ENCODE measurements around the gene PSENEN. TPM values are rescaled to one million over a fixed set of nuclear protein-coding genes. Genes with fewer than 3 reads are reported as not detected.

The PSENEN gene
- total RNA-seq, 1 experiment from 2014 or later: 70.2 TPM

GRCh38 chr19:35784503-35785338, 39.3 kb downstream of the PSENEN start:
- H3K36me3 Mint-ChIP-seq (ENCODE audit: insufficient read depth, unreplicated experiment): no peaks in the 10 kb centered on the region
- no peak for DNase-seq
- no peaks in the 10 kb centered on the region for H3K27me3 Mint-ChIP-seq (ENCODE audit: insufficient read depth, unreplicated experiment)
- Histone ChIP-seq H3K4me1 (no peaks in the 10 kb centered on the region), H3K4me3 (ENCODE audit: low read depth, low read length) (no peak overlapping the region), H3K27me3 (replicated peaks; ENCODE audit: control insufficient read depth, insufficient read depth, low read length) (no peaks in the 10 kb centered on the region), H3K36me3 (ENCODE audit: control insufficient read depth, insufficient read depth, low read length) (no peaks in the 10 kb centered on the region; the same call in 1 of the 2 replicates), H3K9me3 (no peaks in the 10 kb centered on the region)
- peaks cover 8% of the 10 kb centered on the region for H3K4me1 Mint-ChIP-seq (ENCODE audit: low read depth, unreplicated experiment)
- no peaks in the 10 kb centered on the region for H3K9me3 Mint-ChIP-seq (ENCODE audit: unreplicated experiment)
- CTCF ChIA-PET: interaction anchor here (0.5 to 0.6 kb wide), 4 partner anchors 8 to 400 kb away, joined by 3 to 7 read pairs (median 4); no protein-coding TSS in a partner anchor
- POLR2A ChIA-PET: interaction anchor here (0.6 kb wide), 1 partner anchor 37 kb away, joined by 4 read pairs; the partner anchor contains the start of gene LIN37
- no peak for TF ChIP-seq CTCF (IDR thresholded peaks at IDR 0.05; ENCODE audit: insufficient read depth in 1 of 2, low read depth in 1 of 2, low read length in 1 of 2, severe bottlenecking in 1 of 2, unreplicated experiment in 1 of 2)
- BruUV-seq (replicated peaks): no TSS peak
- intact Hi-C loops (cut with micrococcal nuclease; ENCODE audit: unreplicated experiment): no loop called here
- no peak overlapping the region for H3K4me3 Mint-ChIP-seq (ENCODE audit: unreplicated experiment)
- H3K27ac Mint-ChIP-seq (ENCODE audit: unreplicated experiment): no peak overlapping the region

- Histone ChIP-seq H3K36me3 (ENCODE audit: control insufficient read depth, insufficient read depth, low read length) (no peaks in the 10 kb centered on the region; the same call in 1 of the 2 replicates), H3K9me3 (no peaks in the 10 kb centered on the region), H3K4me3 (ENCODE audit: low read depth, low read length) (no peak overlapping the region), H3K27me3 (replicated peaks; ENCODE audit: control insufficient read depth, insufficient read depth, low read length) (no peaks in the 10 kb centered on the region), H3K4me1 (no peaks in the 10 kb centered on the region)
- TF ChIP-seq CTCF (IDR thresholded peaks at IDR 0.05; ENCODE audit: insufficient read depth in 1 of 2, low read depth in 1 of 2, low read length in 1 of 2, severe bottlenecking in 1 of 2, unreplicated experiment in 1 of 2): no peak
- intact Hi-C loops (cut with micrococcal nuclease; ENCODE audit: unreplicated experiment): no loop called here
- peaks cover 8% of the 10 kb centered on the region for H3K4me1 Mint-ChIP-seq (ENCODE audit: low read depth, unreplicated experiment)
- H3K27ac Mint-ChIP-seq (ENCODE audit: unreplicated experiment): no peak overlapping the region
- ChIA-PET POLR2A (no interaction called here), CTCF (no interaction called here)
- BruUV-seq (replicated peaks): no TSS peak
- no peaks in the 10 kb centered on the region for H3K9me3 Mint-ChIP-seq (ENCODE audit: unreplicated experiment)
- H3K27me3 Mint-ChIP-seq (ENCODE audit: insufficient read depth, unreplicated experiment): no peaks in the 10 kb centered on the region
- H3K4me3 Mint-ChIP-seq (ENCODE audit: unreplicated experiment): no peak overlapping the region
- H3K36me3 Mint-ChIP-seq (ENCODE audit: insufficient read depth, unreplicated experiment): no peaks in the 10 kb centered on the region
- no peak for DNase-seq
Observed at GRCh38 chr19:35785339-35785627, 39.8 kb downstream of the PSENEN start.

- H3K27ac Mint-ChIP-seq (ENCODE audit: unreplicated experiment): no peak overlapping the region
- TF ChIP-seq CTCF (IDR thresholded peaks at IDR 0.05; ENCODE audit: insufficient read depth in 1 of 2, low read depth in 1 of 2, low read length in 1 of 2, severe bottlenecking in 1 of 2, unreplicated experiment in 1 of 2): no peak
- ChIA-PET CTCF (no interaction called here), POLR2A (no interaction called here)
- no peak overlapping the region for H3K4me3 Mint-ChIP-seq (ENCODE audit: unreplicated experiment)
- no peaks in the 10 kb centered on the region for H3K4me1 ChIP-seq
- intact Hi-C loops (cut with micrococcal nuclease; ENCODE audit: unreplicated experiment): no loop called here
- no peaks in the 10 kb centered on the region for H3K9me3 ChIP-seq
- no peaks in the 10 kb centered on the region for H3K36me3 Mint-ChIP-seq (ENCODE audit: insufficient read depth, unreplicated experiment)
- no peak for DNase-seq
- no peaks in the 10 kb centered on the region for H3K27me3 Mint-ChIP-seq (ENCODE audit: insufficient read depth, unreplicated experiment)
- H3K4me3 ChIP-seq (ENCODE audit: low read depth, low read length): no peak overlapping the region
- H3K4me1 Mint-ChIP-seq (ENCODE audit: low read depth, unreplicated experiment): peaks cover 8% of the 10 kb centered on the region
- H3K27me3 ChIP-seq (replicated peaks; ENCODE audit: control insufficient read depth, insufficient read depth, low read length): no peaks in the 10 kb centered on the region
- H3K9me3 Mint-ChIP-seq (ENCODE audit: unreplicated experiment): no peaks in the 10 kb centered on the region
- H3K36me3 ChIP-seq (ENCODE audit: control insufficient read depth, insufficient read depth, low read length): no peaks in the 10 kb centered on the region
- BruUV-seq (replicated peaks): no TSS peak
Observed at GRCh38 chr19:35786299-35787160, 41.1 kb downstream of the PSENEN start.
